ENCODE results near the gene ZSCAN21.
A peak's percentile ranks its signal among the peaks of the same experiment; 100 is the strongest.
"Not testable (repeated sequence)": the region's sequence is repeated elsewhere in the genome, so short reads cannot be mapped to it uniquely, and the experiment has no call there.

ZSCAN21 gene

GRCh38 chr7:100049441-100050291 is at the start of gene ZSCAN21:
Gene ZSCAN21 (plus strand): TSS chr7:100049774. CDS start chr7:100057007, 7,233 bp downstream.
- H3K27ac ChIP-seq (ENCODE audit: low read depth, low read length): peak within 1 kb of the TSS; percentile 97
- H3K4me3 ChIP-seq (ENCODE audit: low read depth in 1 of 5, low read length in 5 of 5): peak within 1 kb of the TSS; percentile 90 to 96 (median 93)
- H3K4me1 ChIP-seq (ENCODE audit: control insufficient read depth in 5 of 5, insufficient read depth in 5 of 5, low read length in 5 of 5): peaks cover 0 to 15% (median 11%) of the 10 kb centered on the region in 5 donors
- H3K36me3 ChIP-seq (ENCODE audit: control insufficient read depth in 5 of 5, insufficient read depth in 5 of 5, low read length in 5 of 5): peaks cover 0 to 3% (median 0%) of the 10 kb centered on the region in 5 donors
- H3K9me3 ChIP-seq (ENCODE audit: control insufficient read depth in 5 of 5, low read length in 5 of 5): no peaks in the 10 kb centered on the region
- peak within 1 kb of the TSS; percentile 89 to 99 (median 94) for H3K9ac ChIP-seq (ENCODE audit: low read length in 5 of 5)
- no peaks in the 10 kb centered on the region for H3K27me3 ChIP-seq (ENCODE audit: control insufficient read depth in 5 of 5, insufficient read depth in 4 of 5, low read length in 5 of 5)

GRCh38 chr7:100000239-100000638 is 49.3 kb upstream of the ZSCAN21 start:
- Histone ChIP-seq H3K9ac (ENCODE audit: low read length in 5 of 5) (no peak overlapping the region), H3K4me3 (ENCODE audit: low read depth in 1 of 5, low read length in 5 of 5) (no peak overlapping the region), H3K36me3 (ENCODE audit: control insufficient read depth in 5 of 5, insufficient read depth in 5 of 5, low read length in 5 of 5) (no peaks in the 10 kb centered on the region), H3K27me3 (ENCODE audit: control insufficient read depth in 5 of 5, insufficient read depth in 4 of 5, low read length in 5 of 5) (no peaks in the 10 kb centered on the region), H3K9me3 (ENCODE audit: control insufficient read depth in 5 of 5, low read length in 5 of 5) (no peaks in the 10 kb centered on the region), H3K4me1 (ENCODE audit: control insufficient read depth in 5 of 5, insufficient read depth in 5 of 5, low read length in 5 of 5) (peaks cover 0 to 15% (median 10%) of the 10 kb centered on the region in 5 donors), H3K27ac (ENCODE audit: low read depth, low read length) (no peak overlapping the region)

- no peaks in the 10 kb centered on the region for H3K9me3 ChIP-seq (ENCODE audit: control insufficient read depth in 5 of 5, low read length in 5 of 5)
- no peak overlapping the region for H3K27ac ChIP-seq (ENCODE audit: low read depth, low read length)
- H3K27me3 ChIP-seq (ENCODE audit: control insufficient read depth in 5 of 5, insufficient read depth in 4 of 5, low read length in 5 of 5): no peaks in the 10 kb centered on the region
- H3K4me3 ChIP-seq (ENCODE audit: low read depth in 1 of 5, low read length in 5 of 5): no peak overlapping the region
- H3K9ac ChIP-seq (ENCODE audit: low read length in 5 of 5): no peak overlapping the region
- no peaks in the 10 kb centered on the region for H3K36me3 ChIP-seq (ENCODE audit: control insufficient read depth in 5 of 5, insufficient read depth in 5 of 5, low read length in 5 of 5)
- no peaks in the 10 kb centered on the region for H3K4me1 ChIP-seq (ENCODE audit: control insufficient read depth in 5 of 5, insufficient read depth in 5 of 5, low read length in 5 of 5)
These were observed 45.6 kb upstream of the ZSCAN21 start for GRCh38 chr7:100003711-100004661.

GRCh38 chr7:100007887-100008286 is 41.7 kb upstream of the ZSCAN21 start:
- Histone ChIP-seq H3K36me3 (ENCODE audit: control insufficient read depth in 5 of 5, insufficient read depth in 5 of 5, low read length in 5 of 5) (no peaks in the 10 kb centered on the region), H3K27ac (ENCODE audit: low read depth, low read length) (no peak overlapping the region)

GRCh38 chr7:100008525-100008924 is 41.0 kb upstream of the ZSCAN21 start:
- no peak overlapping the region for H3K27ac ChIP-seq (ENCODE audit: low read depth, low read length)
- H3K9me3 ChIP-seq (ENCODE audit: control insufficient read depth in 5 of 5, low read length in 5 of 5): no peaks in the 10 kb centered on the region
- no peaks in the 10 kb centered on the region for H3K4me1 ChIP-seq (ENCODE audit: control insufficient read depth in 5 of 5, insufficient read depth in 5 of 5, low read length in 5 of 5)
- H3K27me3 ChIP-seq (ENCODE audit: control insufficient read depth in 5 of 5, insufficient read depth in 4 of 5, low read length in 5 of 5): no peaks in the 10 kb centered on the region
- no peak overlapping the region for H3K9ac ChIP-seq (ENCODE audit: low read length in 5 of 5)
- no peak overlapping the region for H3K4me3 ChIP-seq (ENCODE audit: low read depth in 1 of 5, low read length in 5 of 5)
- no peaks in the 10 kb centered on the region for H3K36me3 ChIP-seq (ENCODE audit: control insufficient read depth in 5 of 5, insufficient read depth in 5 of 5, low read length in 5 of 5)

More at GRCh38 chr7:100007887-100008286, 41.7 kb upstream of the ZSCAN21 start:
- Histone ChIP-seq H3K4me1 (ENCODE audit: control insufficient read depth in 5 of 5, insufficient read depth in 5 of 5, low read length in 5 of 5) (no peaks in the 10 kb centered on the region), H3K9ac (ENCODE audit: low read length in 5 of 5) (no peak overlapping the region), H3K27me3 (ENCODE audit: control insufficient read depth in 5 of 5, insufficient read depth in 4 of 5, low read length in 5 of 5) (no peaks in the 10 kb centered on the region), H3K4me3 (ENCODE audit: low read depth in 1 of 5, low read length in 5 of 5) (no peak overlapping the region), H3K9me3 (ENCODE audit: control insufficient read depth in 5 of 5, low read length in 5 of 5) (no peaks in the 10 kb centered on the region)

GRCh38 chr7:100009952-100010351 is 39.6 kb upstream of the ZSCAN21 start:
- not testable (repeated sequence) for H3K4me1 ChIP-seq (ENCODE audit: control insufficient read depth in 5 of 5, insufficient read depth in 5 of 5, low read length in 5 of 5); H3K27me3 ChIP-seq (ENCODE audit: control insufficient read depth in 5 of 5, insufficient read depth in 4 of 5, low read length in 5 of 5); H3K9me3 ChIP-seq (ENCODE audit: control insufficient read depth in 5 of 5, low read length in 5 of 5); H3K4me3 ChIP-seq (ENCODE audit: low read depth in 1 of 5, low read length in 5 of 5); H3K9ac ChIP-seq (ENCODE audit: low read length in 5 of 5); H3K27ac ChIP-seq (ENCODE audit: low read depth, low read length); H3K36me3 ChIP-seq (ENCODE audit: control insufficient read depth in 5 of 5, insufficient read depth in 5 of 5, low read length in 5 of 5)

GRCh38 chr7:100010901-100011300 is 38.7 kb upstream of the ZSCAN21 start:
- Histone ChIP-seq H3K27ac (ENCODE audit: low read depth, low read length) (no peak overlapping the region), H3K36me3 (ENCODE audit: control insufficient read depth in 5 of 5, insufficient read depth in 5 of 5, low read length in 5 of 5) (no peaks in the 10 kb centered on the region), H3K9me3 (ENCODE audit: control insufficient read depth in 5 of 5, low read length in 5 of 5) (no peaks in the 10 kb centered on the region), H3K9ac (ENCODE audit: low read length in 5 of 5) (no peak overlapping the region), H3K4me1 (ENCODE audit: control insufficient read depth in 5 of 5, insufficient read depth in 5 of 5, low read length in 5 of 5) (peaks cover 0 to 5% (median 4%) of the 10 kb centered on the region in 5 donors), H3K4me3 (ENCODE audit: low read depth in 1 of 5, low read length in 5 of 5) (no peak overlapping the region), H3K27me3 (ENCODE audit: control insufficient read depth in 5 of 5, insufficient read depth in 4 of 5, low read length in 5 of 5) (no peaks in the 10 kb centered on the region)

GRCh38 chr7:100011516-100011915 is 38.1 kb upstream of the ZSCAN21 start:
- Histone ChIP-seq H3K9ac (ENCODE audit: low read length in 5 of 5) (no peak overlapping the region), H3K9me3 (ENCODE audit: control insufficient read depth in 5 of 5, low read length in 5 of 5) (no peaks in the 10 kb centered on the region), H3K36me3 (ENCODE audit: control insufficient read depth in 5 of 5, insufficient read depth in 5 of 5, low read length in 5 of 5) (no peaks in the 10 kb centered on the region), H3K4me3 (ENCODE audit: low read depth in 1 of 5, low read length in 5 of 5) (no peak overlapping the region), H3K4me1 (ENCODE audit: control insufficient read depth in 5 of 5, insufficient read depth in 5 of 5, low read length in 5 of 5) (peaks cover 0 to 11% (median 10%) of the 10 kb centered on the region in 5 donors), H3K27ac (ENCODE audit: low read depth, low read length) (no peak overlapping the region), H3K27me3 (ENCODE audit: control insufficient read depth in 5 of 5, insufficient read depth in 4 of 5, low read length in 5 of 5) (no peaks in the 10 kb centered on the region)

GRCh38 chr7:100012385-100013327 is 36.9 kb upstream of the ZSCAN21 start:
- H3K27me3 ChIP-seq (ENCODE audit: control insufficient read depth in 5 of 5, insufficient read depth in 4 of 5, low read length in 5 of 5); H3K9ac ChIP-seq (ENCODE audit: low read length in 5 of 5); H3K27ac ChIP-seq (ENCODE audit: low read depth, low read length); H3K36me3 ChIP-seq (ENCODE audit: control insufficient read depth in 5 of 5, insufficient read depth in 5 of 5, low read length in 5 of 5); H3K9me3 ChIP-seq (ENCODE audit: control insufficient read depth in 5 of 5, low read length in 5 of 5); H3K4me3 ChIP-seq (ENCODE audit: low read depth in 1 of 5, low read length in 5 of 5): not testable (repeated sequence)
- H3K4me1 ChIP-seq (ENCODE audit: control insufficient read depth in 5 of 5, insufficient read depth in 5 of 5, low read length in 5 of 5): peaks cover 0 to 22% (median 20%) of the 10 kb centered on the region in 5 donors

Data from subcutaneous abdominal adipose tissue (tissue), 5 donors.